A673 (cell line): ENCODE data around the gene NR1H4. TPM values are rescaled to one million over a fixed set of nuclear protein-coding genes. Genes with fewer than 3 reads are reported as not detected.

Source experiments
- BruUV-seq: library from RNA; stranded (reverse); fragments of 400-500 nt; replicated peaks from 2 replicates; lab custom pipeline; 2021; lab: Mats Ljungman, UMichigan
- CTCF ChIA-PET: fragments of 300-600 bp; sonication (Branson Sonifier 250); formaldehyde crosslinking; loops from one replicate; lab custom pipeline; 2022; ENCODE audit warnings: antibody characterized with exemption; lab: Charles Lee
- POLR2A ChIA-PET: fragments of 300-600 bp; sonication (Branson Sonifier 250); formaldehyde crosslinking; loops from one replicate; lab custom pipeline; 2022; ENCODE audit warnings: antibody characterized with exemption; ENCODE audit not compliant: low non-redundant PET; lab: Charles Lee
- DNase-seq: peaks from one replicate; pipeline ENCODE4 v3.0.0-alpha.2; 2015; ENCODE audit warnings: low spot score
- H3K27ac ChIP-seq: fragments of 200-600 bp; sonication (generic); 2 replicates; pipeline ENCODE4 v1.5.1; 2016; ENCODE audit warnings: mixed run types, low read depth, mild to moderate bottlenecking, mixed read lengths, antibody characterized with exemption, low read length; ENCODE audit not compliant: poor library complexity, severe bottlenecking
- H3K27me3 ChIP-seq: fragments of 200-600 bp; sonication (generic); replicated peaks from 2 replicates; pipeline ENCODE4 v1.6.1; 2017; ENCODE audit warnings: mixed run types, low read depth, mild to moderate bottlenecking, mixed read lengths, antibody characterized with exemption, low read length; ENCODE audit not compliant: insufficient read depth, poor library complexity
- H3K36me3 ChIP-seq: fragments of 200-600 bp; sonication (generic); 2 replicates; pipeline ENCODE4 v1.6.1; 2016; ENCODE audit warnings: mixed run types, mild to moderate bottlenecking, mixed read lengths, antibody characterized with exemption, low read length; ENCODE audit not compliant: insufficient read depth, poor library complexity, severe bottlenecking
- H3K4me1 ChIP-seq: fragments of 200-600 bp; sonication (generic); 2 replicates; pipeline ENCODE4 v1.6.1; 2017; ENCODE audit warnings: mixed run types, mild to moderate bottlenecking, mixed read lengths, antibody characterized with exemption, low read length; ENCODE audit not compliant: insufficient read depth, poor library complexity, severe bottlenecking
- H3K4me3 ChIP-seq: fragments of 200-600 bp; sonication (generic); 2 replicates; pipeline ENCODE4 v1.5.1; 2016; ENCODE audit warnings: low read depth, mixed run types, mild to moderate bottlenecking, mixed read lengths, low read length; ENCODE audit not compliant: poor library complexity, severe bottlenecking
- H3K9me3 ChIP-seq: fragments of 200-600 bp; sonication (generic); 2 replicates; pipeline ENCODE4 v1.6.1; 2016; ENCODE audit warnings: mixed run types, low read depth, mild to moderate bottlenecking, mixed read lengths, antibody characterized with exemption, low read length; ENCODE audit not compliant: poor library complexity, severe bottlenecking
- CTCF ChIP-seq: fragments of 300-800, 200-600 bp; sonication (generic); conservative IDR thresholded peaks from 2 replicates; pipeline ENCODE4 v1.5.1; 2017; ENCODE audit warnings: low read depth, mild to moderate bottlenecking, antibody characterized with exemption, low read length, moderate library complexity, mixed read lengths
- EZH2 ChIP-seq: fragments of 200-600 bp; sonication (generic); IDR thresholded peaks from 2 replicates; pipeline ENCODE4 v1.6.1; 2017; ENCODE audit warnings: borderline replicate concordance, low read depth, mild to moderate bottlenecking, mixed read lengths, antibody characterized with exemption, low read length; ENCODE audit not compliant: poor library complexity, severe bottlenecking
- intact Hi-C: fragments of 100-400 bp; cut with micrococcal nuclease; formaldehyde crosslinking; loops from one replicate; pipeline ENCODE4 v1.10.0; 2022; ENCODE audit not compliant: unreplicated experiment
- total RNA-seq: library from RNA; stranded (reverse); gene quantifications from 2 replicates; pipeline ENCODE4 v1.2.3, GENCODE V29; 2021

The NR1H4 gene
- total RNA-seq, 1 experiment from 2014 or later = not detected

- intact Hi-C loops = loop anchor here (5.0 kb wide), 1 partner anchor 432 kb away; the partner anchor contains the start of gene BLTP3B
- peak overlapping the region; percentile 68 for H3K27ac ChIP-seq
- H3K27me3 ChIP-seq = no peaks in the 10 kb centered on the region
- peak; percentile 70 for DNase-seq
- no peaks in the 10 kb centered on the region for H3K9me3 ChIP-seq
- CTCF ChIA-PET = no interaction called here
- TSS peak; percentile 51 for BruUV-seq
- POLR2A ChIA-PET = no interaction called here
- H3K4me1 ChIP-seq = peaks cover 8% of the 10 kb centered on the region
- H3K4me3 ChIP-seq = peak overlapping the region; percentile 85
- no peak for TF ChIP-seq EZH2
- no peak for TF ChIP-seq CTCF
- H3K36me3 ChIP-seq = no peaks in the 10 kb centered on the region
Observed at GRCh38 chr12:100574187-100575074, 100.8 kb downstream of the NR1H4 start.

- Histone ChIP-seq H3K27ac (no peak overlapping the region), H3K4me1 (peaks cover 8% of the 10 kb centered on the region), H3K4me3 (no peak overlapping the region), H3K36me3 (no peaks in the 10 kb centered on the region), H3K27me3 (no peaks in the 10 kb centered on the region), H3K9me3 (peaks cover 3% of the 10 kb centered on the region)
- no peak for TF ChIP-seq CTCF
- no peak for TF ChIP-seq EZH2
- DNase-seq = peak; percentile 64
- CTCF ChIA-PET = no interaction called here
- no TSS peak for BruUV-seq
- intact Hi-C loops = no loop called here
- POLR2A ChIA-PET = no interaction called here
Observed at GRCh38 chr12:100576331-100577036, 102.8 kb downstream of the NR1H4 start.

DNA sequence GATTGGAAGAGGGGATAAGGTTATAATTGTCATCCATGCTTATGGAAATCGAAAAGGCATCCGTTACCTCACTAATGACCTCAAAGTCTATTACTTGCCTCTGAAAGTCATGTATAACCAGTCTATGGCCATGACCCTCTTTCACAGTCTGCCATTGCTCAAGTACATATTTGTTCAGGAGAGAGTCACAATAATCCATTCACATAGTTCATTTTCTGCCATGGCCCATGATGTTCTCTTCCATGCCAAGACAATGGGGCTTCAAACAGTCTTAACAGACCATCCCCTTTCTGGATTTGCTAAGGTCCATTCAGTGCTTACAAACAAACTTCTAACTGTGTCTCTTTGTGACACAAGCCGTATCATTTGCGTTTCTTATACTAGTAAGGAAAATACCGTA, 105.3 kb downstream of the NR1H4 start:
- no peak overlapping the region for H3K4me3 ChIP-seq
- peaks cover 17% of the 10 kb centered on the region for H3K9me3 ChIP-seq
- no peak overlapping the region for H3K27ac ChIP-seq
- no peak for TF ChIP-seq EZH2
- no peak for TF ChIP-seq CTCF
- H3K36me3 ChIP-seq = no peaks in the 10 kb centered on the region
- DNase-seq = no peak
- no peaks in the 10 kb centered on the region for H3K27me3 ChIP-seq
- intact Hi-C loops = no loop called here
- H3K4me1 ChIP-seq = peaks cover 5% of the 10 kb centered on the region
- no TSS peak for BruUV-seq
- POLR2A ChIA-PET = no interaction called here
- CTCF ChIA-PET = no interaction called here
